Transverse colon (tissue), 4 donors: Measurements from ENCODE around the gene CDC25B.

Experiments
- POLR2A ChIP-seq: fragments of 450-650 bp; IDR thresholded peaks from one replicate; pipeline ENCODE4 v1.6.1; 2016; ENCODE audit warnings: antibody characterized with exemption, mild to moderate bottlenecking, moderate library complexity
- POLR2AphosphoS5 ChIP-seq, 3 donors: sonication (generic); formaldehyde crosslinking; IDR thresholded peaks; one replicate each; pipeline ENCODE4 v1.6.1; 2016; ENCODE audit warnings: antibody characterized with exemption in 3 of 3
- TF ChIP-seq, protein P1 (sequence below), 5 experiments: fragments of 200-600 bp in 3 of 5; fragments of 450-650 bp in 2 of 5; sonication (generic) in 3 of 5; IDR thresholded peaks; 1 replicate in 2 of 5; 2 replicates in 3 of 5; pipeline ENCODE4 v1.5.1; 2016 to 2017; ENCODE audit warnings: antibody characterized with exemption in 5 of 5, inconsistent platforms in 3 of 5, mild to moderate bottlenecking in 2 of 5, moderate library complexity in 1 of 5

DNA sequence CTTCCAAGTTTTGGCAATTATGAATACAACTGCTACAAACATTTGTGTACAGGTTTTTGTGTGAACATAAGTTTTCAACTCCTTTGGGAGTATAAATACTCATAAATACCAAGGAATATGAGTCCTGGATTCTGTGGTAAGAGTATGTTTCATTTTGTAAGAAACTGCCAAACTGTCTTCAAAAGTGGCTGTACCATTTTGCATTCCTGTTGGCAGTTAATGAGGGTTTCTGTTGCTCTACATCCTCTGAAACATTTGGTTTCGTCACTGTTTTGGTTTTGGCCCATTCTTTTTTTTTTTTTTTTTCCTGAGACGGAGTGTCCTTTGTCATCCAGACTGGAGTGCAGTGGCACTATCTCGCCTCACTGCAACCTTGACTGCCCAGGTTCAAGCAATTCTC is 32.7 kb downstream of the CDC25B start:
- TF ChIP-seq, protein P1, sequence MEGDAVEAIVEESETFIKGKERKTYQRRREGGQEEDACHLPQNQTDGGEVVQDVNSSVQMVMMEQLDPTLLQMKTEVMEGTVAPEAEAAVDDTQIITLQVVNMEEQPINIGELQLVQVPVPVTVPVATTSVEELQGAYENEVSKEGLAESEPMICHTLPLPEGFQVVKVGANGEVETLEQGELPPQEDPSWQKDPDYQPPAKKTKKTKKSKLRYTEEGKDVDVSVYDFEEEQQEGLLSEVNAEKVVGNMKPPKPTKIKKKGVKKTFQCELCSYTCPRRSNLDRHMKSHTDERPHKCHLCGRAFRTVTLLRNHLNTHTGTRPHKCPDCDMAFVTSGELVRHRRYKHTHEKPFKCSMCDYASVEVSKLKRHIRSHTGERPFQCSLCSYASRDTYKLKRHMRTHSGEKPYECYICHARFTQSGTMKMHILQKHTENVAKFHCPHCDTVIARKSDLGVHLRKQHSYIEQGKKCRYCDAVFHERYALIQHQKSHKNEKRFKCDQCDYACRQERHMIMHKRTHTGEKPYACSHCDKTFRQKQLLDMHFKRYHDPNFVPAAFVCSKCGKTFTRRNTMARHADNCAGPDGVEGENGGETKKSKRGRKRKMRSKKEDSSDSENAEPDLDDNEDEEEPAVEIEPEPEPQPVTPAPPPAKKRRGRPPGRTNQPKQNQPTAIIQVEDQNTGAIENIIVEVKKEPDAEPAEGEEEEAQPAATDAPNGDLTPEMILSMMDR (IDR thresholded peaks at IDR 0.05), result no peak
- no peak for TF ChIP-seq POLR2AphosphoS5 (IDR thresholded peaks at IDR 0.05)
- no peak for TF ChIP-seq POLR2A
